Osteoblast (primary cell): Measurements from ENCODE around the gene ACY1. TPM values are rescaled to one million over a fixed set of nuclear protein-coding genes. Genes with fewer than 3 reads are reported as not detected.

Source experiments
- DNase-seq: peaks from one replicate; pipeline ENCODE4 v3.0.0; 2011; ENCODE audit warnings: low spot score, mixed read lengths; ENCODE audit not compliant: insufficient read length; ENCODE audit errors: missing footprints
- H2AFZ ChIP-seq: 2 replicates; pipeline ENCODE4 v1.6.0; 2011; ENCODE audit warnings: mild to moderate bottlenecking, low read length
- H3K27ac ChIP-seq: 2 replicates; pipeline ENCODE4 v1.5.1; 2011; ENCODE audit warnings: mild to moderate bottlenecking, low read depth, low read length, moderate library complexity
- H3K27me3 ChIP-seq: 2 replicates; pipeline ENCODE4 v1.6.0; 2012; ENCODE audit warnings: mild to moderate bottlenecking, control low read depth, inconsistent platforms, low read length, moderate library complexity; ENCODE audit not compliant: insufficient read depth
- H3K36me3 ChIP-seq: 2 replicates; pipeline ENCODE4 v1.5.1; 2011; ENCODE audit warnings: mild to moderate bottlenecking, low read length, control low read depth, moderate library complexity; ENCODE audit not compliant: insufficient read depth
- H3K4me1 ChIP-seq: 2 replicates; pipeline ENCODE4 v1.5.1; 2011; ENCODE audit warnings: mild to moderate bottlenecking, low read length, control low read depth, moderate library complexity; ENCODE audit not compliant: insufficient read depth
- H3K4me2 ChIP-seq: 2 replicates; pipeline ENCODE4 v1.6.0; 2011; ENCODE audit warnings: mild to moderate bottlenecking, low read length; ENCODE audit not compliant: insufficient read depth
- H3K4me3 ChIP-seq: fragments of 200-600 bp; sonication (generic); 3 replicates; pipeline ENCODE4 v1.5.1; 2012; ENCODE audit warnings: mild to moderate bottlenecking, low read length, inconsistent platforms; ENCODE audit not compliant: insufficient read depth
- H3K79me2 ChIP-seq: 2 replicates; pipeline ENCODE4 v1.6.0; 2012; ENCODE audit warnings: mild to moderate bottlenecking, low read length, control low read depth, inconsistent platforms; ENCODE audit not compliant: insufficient read depth
- H3K9me3 ChIP-seq: 2 replicates; pipeline ENCODE4 v1.5.1; 2011; ENCODE audit warnings: low read depth, low read length, control low read depth
- H4K20me1 ChIP-seq: 2 replicates; pipeline ENCODE4 v1.6.0; 2012; ENCODE audit warnings: mild to moderate bottlenecking, low read length, control low read depth; ENCODE audit not compliant: insufficient read depth
- total RNA-seq: library from RNA; depleted of rRNA; stranded (reverse); fragments of >200 nt; gene quantifications from 2 replicates; pipeline ENCODE4 v1.2.3, GENCODE V29; 2012
- TF ChIP-seq, protein P1 (sequence below): IDR thresholded peaks from 2 replicates; pipeline ENCODE4 v1.5.1; 2011; ENCODE audit warnings: mild to moderate bottlenecking, low read depth, low read length, moderate library complexity; ENCODE audit errors: extremely low read depth

The ACY1 gene
- total RNA-seq, 1 donor, result 37.6 TPM

DNA sequence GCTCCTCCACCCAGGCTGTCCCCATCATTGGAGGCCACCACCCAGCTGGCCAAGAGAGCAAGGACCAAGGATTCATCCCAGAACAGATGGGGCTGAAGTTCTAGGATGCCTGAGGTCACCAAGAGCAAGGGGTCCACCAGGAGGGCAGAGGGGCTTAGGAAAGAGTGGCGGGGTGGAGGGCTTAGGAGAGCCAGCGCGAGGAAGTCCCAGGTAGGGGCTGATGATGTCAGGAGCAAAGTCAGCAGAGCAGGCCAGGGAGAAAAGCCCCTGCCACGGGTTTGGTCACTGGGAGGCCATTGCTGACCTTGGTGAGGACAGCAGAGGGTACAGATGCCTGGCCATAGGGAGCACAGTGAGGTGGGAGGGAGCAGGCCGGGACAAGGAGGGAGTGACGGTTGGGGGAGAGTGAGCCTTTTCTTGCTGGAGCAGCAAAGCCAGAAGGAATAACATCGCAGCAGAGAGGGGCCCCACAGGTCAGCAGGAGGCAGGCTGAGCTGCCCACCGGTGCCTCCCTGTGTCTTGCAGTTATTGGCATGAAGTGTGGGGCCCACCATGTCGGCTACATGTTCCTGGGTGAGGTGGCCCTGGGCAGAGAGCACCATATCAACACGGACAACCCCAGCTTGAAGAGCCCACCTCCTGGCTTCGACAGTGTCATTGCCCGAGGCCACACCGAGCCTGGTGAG lies 36.0 kb upstream of the ACY1 start:
- no peaks in the 10 kb centered on the region for H3K9me3 ChIP-seq
- H3K36me3 ChIP-seq, result peaks cover 24% of the 10 kb centered on the region
- TF ChIP-seq, protein P1, sequence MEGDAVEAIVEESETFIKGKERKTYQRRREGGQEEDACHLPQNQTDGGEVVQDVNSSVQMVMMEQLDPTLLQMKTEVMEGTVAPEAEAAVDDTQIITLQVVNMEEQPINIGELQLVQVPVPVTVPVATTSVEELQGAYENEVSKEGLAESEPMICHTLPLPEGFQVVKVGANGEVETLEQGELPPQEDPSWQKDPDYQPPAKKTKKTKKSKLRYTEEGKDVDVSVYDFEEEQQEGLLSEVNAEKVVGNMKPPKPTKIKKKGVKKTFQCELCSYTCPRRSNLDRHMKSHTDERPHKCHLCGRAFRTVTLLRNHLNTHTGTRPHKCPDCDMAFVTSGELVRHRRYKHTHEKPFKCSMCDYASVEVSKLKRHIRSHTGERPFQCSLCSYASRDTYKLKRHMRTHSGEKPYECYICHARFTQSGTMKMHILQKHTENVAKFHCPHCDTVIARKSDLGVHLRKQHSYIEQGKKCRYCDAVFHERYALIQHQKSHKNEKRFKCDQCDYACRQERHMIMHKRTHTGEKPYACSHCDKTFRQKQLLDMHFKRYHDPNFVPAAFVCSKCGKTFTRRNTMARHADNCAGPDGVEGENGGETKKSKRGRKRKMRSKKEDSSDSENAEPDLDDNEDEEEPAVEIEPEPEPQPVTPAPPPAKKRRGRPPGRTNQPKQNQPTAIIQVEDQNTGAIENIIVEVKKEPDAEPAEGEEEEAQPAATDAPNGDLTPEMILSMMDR, result no peak
- H3K79me2 ChIP-seq, result no peaks in the 10 kb centered on the region
- no peak overlapping the region for H3K4me3 ChIP-seq
- H4K20me1 ChIP-seq, result no peaks in the 10 kb centered on the region
- no peak overlapping the region for H3K4me2 ChIP-seq
- H2AFZ ChIP-seq, result no peak overlapping the region
- no peaks in the 10 kb centered on the region for H3K27me3 ChIP-seq
- H3K27ac ChIP-seq, result no peak overlapping the region
- DNase-seq, result peak; percentile 50
- H3K4me1 ChIP-seq, result peaks cover 11% of the 10 kb centered on the region

DNA sequence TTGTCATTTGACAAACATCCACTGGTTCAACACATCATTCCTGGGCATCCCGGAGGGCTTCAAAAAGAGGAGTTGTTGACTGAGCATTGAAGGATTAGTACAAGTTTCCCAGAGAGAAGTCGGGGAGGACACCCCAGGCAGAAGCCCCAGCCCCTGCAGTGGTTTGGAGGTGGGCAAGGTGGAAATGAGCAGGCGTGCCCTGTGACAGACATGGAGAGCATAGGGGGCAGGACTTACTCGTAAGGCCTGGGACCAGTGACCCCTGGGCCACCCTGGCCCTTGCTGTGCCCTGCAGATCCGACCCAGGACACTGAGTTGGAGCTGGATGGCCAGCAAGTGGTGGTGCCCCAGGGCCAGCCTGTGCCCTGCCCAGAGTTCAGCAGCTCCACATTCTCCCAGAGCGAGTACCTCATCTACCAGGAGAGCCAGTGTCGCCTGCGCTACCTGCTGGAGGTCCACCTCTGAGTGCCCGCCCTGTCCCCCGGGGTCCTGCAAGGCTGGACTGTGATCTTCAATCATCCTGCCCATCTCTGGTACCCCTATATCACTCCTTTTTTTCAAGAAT lies 35.2 kb upstream of the ACY1 start:
- no peak overlapping the region for H3K4me3 ChIP-seq
- H3K27ac ChIP-seq, result no peak overlapping the region
- H3K4me2 ChIP-seq, result no peak overlapping the region
- TF ChIP-seq, protein P1, result no peak
- H4K20me1 ChIP-seq, result no peaks in the 10 kb centered on the region
- H3K9me3 ChIP-seq, result no peaks in the 10 kb centered on the region
- no peak overlapping the region for H2AFZ ChIP-seq
- H3K79me2 ChIP-seq, result no peaks in the 10 kb centered on the region
- DNase-seq, result peak; percentile 18
- H3K27me3 ChIP-seq, result no peaks in the 10 kb centered on the region
- H3K36me3 ChIP-seq, result peaks cover 24% of the 10 kb centered on the region
- H3K4me1 ChIP-seq, result peaks cover 7% of the 10 kb centered on the region

DNA sequence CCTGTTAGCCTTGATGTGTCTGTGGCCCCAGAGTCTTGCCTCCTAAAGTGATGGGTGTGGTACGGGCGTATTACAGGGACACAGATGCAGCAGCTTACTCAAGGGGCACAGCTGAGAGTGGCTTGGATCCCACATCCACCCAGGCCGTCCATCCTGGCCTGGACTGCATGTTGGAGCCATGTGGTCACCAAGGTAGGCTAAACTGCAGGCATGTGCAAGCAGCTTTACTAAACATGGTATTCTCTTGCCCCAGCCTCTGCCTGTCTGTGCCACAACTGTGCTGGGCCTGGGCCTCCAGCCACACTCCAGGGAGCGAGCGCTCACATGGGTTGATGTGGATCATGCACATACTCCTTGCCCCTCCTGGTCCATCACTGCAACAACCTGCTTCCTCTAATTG lies 34.2 kb upstream of the ACY1 start:
- peaks cover 22% of the 10 kb centered on the region for H3K36me3 ChIP-seq
- TF ChIP-seq, protein P1, result no peak
- no peaks in the 10 kb centered on the region for H4K20me1 ChIP-seq
- H3K4me1 ChIP-seq, result peaks cover 11% of the 10 kb centered on the region
- no peak overlapping the region for H3K4me3 ChIP-seq
- DNase-seq, result peak; percentile 79
- H3K4me2 ChIP-seq, result no peak overlapping the region
- H2AFZ ChIP-seq, result no peak overlapping the region
- H3K27me3 ChIP-seq, result no peaks in the 10 kb centered on the region
- no peaks in the 10 kb centered on the region for H3K79me2 ChIP-seq
- no peak overlapping the region for H3K27ac ChIP-seq
- no peaks in the 10 kb centered on the region for H3K9me3 ChIP-seq

DNA sequence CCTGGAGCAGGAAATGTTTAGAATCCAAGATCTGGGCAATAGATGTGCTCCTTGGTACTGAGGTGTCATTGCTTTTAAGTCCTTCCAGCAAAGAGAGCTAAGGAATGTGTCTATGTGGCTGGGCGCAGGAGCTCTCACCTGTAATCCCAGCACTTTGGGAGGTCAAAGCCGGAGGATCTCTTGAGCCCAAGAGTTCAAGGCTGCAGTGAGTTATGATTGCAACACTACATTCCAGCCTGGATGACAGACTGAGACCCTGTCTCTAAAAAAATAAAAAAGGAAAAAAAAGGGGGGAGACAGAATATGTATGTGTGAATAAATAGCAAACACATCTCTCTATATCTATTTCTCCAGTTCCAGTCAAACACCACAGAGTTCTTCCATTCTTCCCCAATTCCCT lies 32.4 kb upstream of the ACY1 start:
- Histone ChIP-seq H3K4me3 (no peak overlapping the region), H3K79me2 (no peaks in the 10 kb centered on the region), H3K36me3 (peaks cover 10% of the 10 kb centered on the region), H3K27ac (no peak overlapping the region), H3K4me1 (peaks cover 11% of the 10 kb centered on the region), H3K4me2 (no peak overlapping the region), H3K27me3 (no peaks in the 10 kb centered on the region), H4K20me1 (no peaks in the 10 kb centered on the region), H2AFZ (no peak overlapping the region), H3K9me3 (no peaks in the 10 kb centered on the region)
- TF ChIP-seq, protein P1, result no peak
- DNase-seq, result no peak
